Small intestine (tissue), 7 donors: ENCODE data around the gene FXYD2. TPM values are rescaled to one million over a fixed set of nuclear protein-coding genes. Genes with fewer than 3 reads are reported as not detected.
"Not testable (repeated sequence)": the region's sequence is repeated elsewhere in the genome, so short reads cannot be mapped to it uniquely, and the experiment has no call there.

Experiments used
- DNase-seq, 2 donors: peaks; one replicate each; pipeline versions ENCODE4 v3.0.0 to v3.0.0-alpha.2; 2013
- FAIRE-seq: peaks from 2 replicates; lab custom pipeline; 2012; peaks lifted over from hg19 to GRCh38; lab: Jason Lieb, UNC
- H3K27ac ChIP-seq, 3 donors: one replicate each; pipeline ENCODE4 v1.5.1; 2013; ENCODE audit warnings: low read length in 2 of 3, mild to moderate bottlenecking in 2 of 3, control low read depth in 1 of 3, inconsistent platforms in 1 of 3, low read depth in 1 of 3, moderate library complexity in 1 of 3
- H3K27me3 ChIP-seq, 3 donors: one replicate each; pipeline ENCODE4 v1.6.1; 2013; ENCODE audit warnings: low read length in 3 of 3, inconsistent platforms in 1 of 3; ENCODE audit not compliant: control insufficient read depth in 3 of 3, insufficient read depth in 3 of 3
- H3K36me3 ChIP-seq, 3 donors: one replicate each; pipeline ENCODE4 v1.6.1; 2013; ENCODE audit warnings: low read length in 3 of 3, inconsistent platforms in 1 of 3, low read depth in 1 of 3, mild to moderate bottlenecking in 1 of 3, moderate library complexity in 1 of 3; ENCODE audit not compliant: control insufficient read depth in 3 of 3, insufficient read depth in 2 of 3
- H3K4me1 ChIP-seq, 3 donors: one replicate each; pipeline ENCODE4 v1.6.1; 2013; ENCODE audit warnings: low read length in 2 of 3, inconsistent platforms in 1 of 3, low read depth in 1 of 3, mild to moderate bottlenecking in 1 of 3, moderate library complexity in 1 of 3; ENCODE audit not compliant: control insufficient read depth in 3 of 3, insufficient read depth in 2 of 3
- H3K4me3 ChIP-seq, 3 donors: one replicate each; pipeline ENCODE4 v1.5.1; 2013; ENCODE audit warnings: low read length in 3 of 3, control low read depth in 1 of 3, inconsistent platforms in 1 of 3, low read depth in 1 of 3, mild to moderate bottlenecking in 1 of 3, moderate library complexity in 1 of 3
- H3K9me3 ChIP-seq, 2 donors: one replicate each; pipeline ENCODE4 v1.6.1; 2013; ENCODE audit warnings: low read depth in 1 of 2, low read length in 1 of 2; ENCODE audit not compliant: control insufficient read depth in 2 of 2, insufficient read depth in 1 of 2
- WGBS, 3 donors: extraction: QIAGEN DNeasy Blood & Tissue Kit; methylation state at CpG; one replicate each; pipeline ENCODE4 v1.1.7; 2013; 5-methylcytosine and 5-hydroxymethylcytosine counted together
- polyA plus RNA-seq, 4 donors: library from polyadenylated mRNA; stranded (reverse) in 3 of 4; unstranded in 1 of 4; fragments of 200-250 nt in 3 of 4; fragments of 120-200 nt in 1 of 4; gene quantifications; one replicate each; pipeline versions ENCODE4 v1.2.1 to v1.2.3, GENCODE V29; 2013
- donor health status: healthy with polysubstance abuse.
- donor health status: control.
- donor health status: control.
- donor health status: Bipolar disorder and iron deficiency.
- donor health status: healthy.

Gene FXYD2
- polyA plus RNA-seq, 4 donors = 2.2 to 136 (median 3.2) TPM; not detected in 1

DNA sequence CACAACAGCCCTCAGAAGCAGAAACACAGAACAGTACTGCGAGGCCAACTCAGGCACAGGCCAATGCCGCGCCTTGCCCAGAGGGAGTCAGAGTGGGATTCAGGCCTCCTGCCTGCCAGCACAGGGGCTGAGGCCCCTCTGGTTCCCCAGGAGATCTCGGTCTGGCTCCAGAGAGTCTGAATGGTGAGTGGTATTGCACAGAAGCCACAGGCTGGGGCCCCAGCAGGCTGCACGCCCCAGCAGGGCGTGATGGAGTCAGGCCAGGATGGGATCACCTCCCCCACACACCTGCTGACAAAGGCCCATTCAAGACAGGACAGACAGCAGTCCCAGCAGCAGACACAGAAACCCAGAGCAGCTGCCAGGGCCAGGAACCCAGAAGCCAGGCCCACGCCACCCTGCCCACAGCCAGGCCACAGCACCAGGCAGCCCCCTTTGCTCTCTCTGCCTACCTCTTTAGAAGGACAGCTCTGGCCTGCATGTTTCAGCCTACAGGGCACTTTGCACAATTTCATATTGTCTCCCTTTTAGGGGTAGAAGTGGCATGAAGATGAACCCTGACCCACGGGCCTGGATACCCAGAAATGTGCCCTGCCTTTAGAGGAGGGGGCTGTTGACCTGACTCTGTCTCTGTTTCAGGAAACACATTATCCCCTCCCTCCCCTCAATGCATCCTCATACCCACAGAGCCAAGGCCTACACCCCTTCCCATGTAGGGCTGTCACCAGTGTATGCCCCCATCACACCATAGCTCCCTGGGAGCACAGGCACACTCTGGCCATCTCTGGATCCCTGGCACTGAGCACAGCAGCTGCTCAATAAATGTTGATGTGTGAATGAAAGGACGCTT is 45.8 kb upstream of the FXYD2 start:
- Histone ChIP-seq H3K36me3 (peaks cover 0 to 2% (median 0%) of the 10 kb centered on the region in 3 donors), H3K27ac (peak overlapping the region in 1 of 3 donors; percentile 43), H3K4me1 (peaks cover 0 to 9% (median 0%) of the 10 kb centered on the region in 3 donors), H3K27me3 (peaks cover 0 to 27% (median 0%) of the 10 kb centered on the region in 3 donors), H3K4me3 (no peak overlapping the region), H3K9me3 (no peaks in the 10 kb centered on the region)
- 46 to 64% (median 58%) methylated on average over 9 of the region's 9 CpGs for WGBS, 3 donors
- peak in 1 of 2 donors; percentile 35 for DNase-seq
- FAIRE-seq = no peak

DNA sequence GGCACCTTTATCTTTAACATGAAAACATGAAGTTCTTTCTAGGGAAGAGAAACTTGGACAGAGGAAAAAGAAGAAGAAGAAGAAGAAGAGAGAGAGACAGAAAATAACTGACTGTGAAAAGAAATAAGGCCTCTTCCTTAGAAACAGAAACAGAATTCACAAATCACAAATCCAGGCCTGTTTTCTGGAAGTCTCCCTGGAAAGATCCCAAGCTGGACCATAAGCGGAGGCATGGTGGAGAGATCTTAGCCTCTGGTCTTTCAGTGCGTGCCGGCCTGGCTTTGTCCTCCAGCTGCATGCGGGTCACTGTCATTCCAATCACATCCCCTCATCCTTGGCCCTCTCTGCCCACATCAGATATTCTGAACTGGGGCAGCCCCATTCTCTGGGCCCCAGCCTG is 45.1 kb upstream of the FXYD2 start:
- no peak for DNase-seq
- H3K27me3 ChIP-seq = peaks cover 0 to 20% (median 0%) of the 10 kb centered on the region in 3 donors
- peaks cover 0 to 8% (median 0%) of the 10 kb centered on the region in 3 donors for H3K4me1 ChIP-seq
- peaks cover 0 to 2% (median 0%) of the 10 kb centered on the region in 3 donors for H3K36me3 ChIP-seq
- peak overlapping the region in 1 of 3 donors; percentile 43 for H3K27ac ChIP-seq
- no peak overlapping the region for H3K4me3 ChIP-seq
- FAIRE-seq = no peak
- 61 to 70% (median 66%) methylated on average over 4 of the region's 4 CpGs for WGBS, 3 donors
- no peaks in the 10 kb centered on the region for H3K9me3 ChIP-seq

DNA sequence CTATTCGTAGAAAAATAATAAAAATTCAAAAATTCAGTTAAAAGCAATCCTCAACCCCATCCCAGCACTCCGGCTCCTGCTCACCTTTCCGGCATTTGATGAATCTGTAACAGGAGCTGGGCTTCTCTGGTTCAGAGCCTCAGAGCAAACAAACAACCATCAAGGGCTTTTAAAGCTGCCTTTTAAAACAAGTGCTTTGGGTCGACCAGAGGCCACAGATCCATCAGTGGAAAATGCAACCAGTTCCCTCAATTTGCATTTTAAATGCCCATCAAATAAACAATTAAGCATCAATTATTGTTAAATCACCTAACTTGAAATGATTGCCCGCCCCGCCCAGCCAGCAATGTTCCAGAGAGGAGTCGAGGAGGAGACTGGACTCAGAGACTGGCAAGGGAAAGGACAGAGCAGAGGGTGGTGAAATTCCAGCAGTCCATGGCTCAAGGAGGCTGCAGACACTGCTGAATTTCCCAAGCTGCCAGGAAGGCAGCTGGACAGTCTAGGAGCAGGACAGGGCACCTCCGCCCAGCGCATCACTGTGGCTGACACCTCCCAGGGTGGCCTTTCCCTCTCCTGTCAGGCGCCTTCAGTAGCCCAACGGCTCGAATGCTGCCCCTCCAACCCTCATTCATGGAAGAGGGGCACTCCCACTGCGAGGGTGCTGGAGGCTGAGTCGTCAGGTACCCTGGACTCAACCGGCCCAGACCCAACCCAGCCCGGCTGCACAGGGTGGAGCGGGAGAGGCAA is 44.4 kb upstream of the FXYD2 start:
- FAIRE-seq (no peak), DNase-seq (no peak)
- Histone ChIP-seq H3K4me3 (no peak overlapping the region), H3K27me3 (peaks cover 0 to 14% (median 0%) of the 10 kb centered on the region in 3 donors), H3K27ac (no peak overlapping the region), H3K9me3 (no peaks in the 10 kb centered on the region), H3K36me3 (peaks cover 0 to 2% (median 0%) of the 10 kb centered on the region in 3 donors), H3K4me1 (peaks cover 0 to 8% (median 0%) of the 10 kb centered on the region in 3 donors)
- WGBS, 3 donors = 82 to 83% (median 83%) methylated on average over 15 to 17 of the region's 17 CpGs

DNA sequence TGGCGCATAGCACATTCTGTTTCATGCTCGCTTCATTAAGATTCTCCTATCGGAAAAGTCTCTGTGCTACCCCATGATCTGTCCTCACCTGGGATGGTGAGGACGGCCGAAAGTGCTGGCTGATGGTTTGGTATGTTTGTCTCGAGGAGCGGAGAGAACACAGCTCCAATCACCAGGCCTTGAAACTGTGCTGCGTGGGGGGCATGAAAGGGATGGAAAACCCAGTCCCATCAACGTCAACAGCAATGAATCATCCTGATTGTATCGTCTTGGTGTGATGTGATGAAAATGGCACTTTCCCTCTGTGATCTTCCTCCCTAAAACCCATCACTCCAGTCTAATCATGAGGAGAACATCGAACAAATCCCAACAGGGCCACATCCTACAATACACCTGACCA is 43.5 kb upstream of the FXYD2 start:
- no peaks in the 10 kb centered on the region for H3K9me3 ChIP-seq
- DNase-seq = no peak
- no peak overlapping the region for H3K27ac ChIP-seq
- WGBS, 3 donors = 81 to 92% (median 81%) methylated on average over 11 of the region's 11 CpGs
- H3K36me3 ChIP-seq = peaks cover 0 to 2% (median 0%) of the 10 kb centered on the region in 3 donors
- no peak overlapping the region for H3K4me3 ChIP-seq
- peaks cover 0 to 8% (median 0%) of the 10 kb centered on the region in 3 donors for H3K4me1 ChIP-seq
- no peak for FAIRE-seq
- peaks cover 0 to 6% (median 0%) of the 10 kb centered on the region in 3 donors for H3K27me3 ChIP-seq

DNA sequence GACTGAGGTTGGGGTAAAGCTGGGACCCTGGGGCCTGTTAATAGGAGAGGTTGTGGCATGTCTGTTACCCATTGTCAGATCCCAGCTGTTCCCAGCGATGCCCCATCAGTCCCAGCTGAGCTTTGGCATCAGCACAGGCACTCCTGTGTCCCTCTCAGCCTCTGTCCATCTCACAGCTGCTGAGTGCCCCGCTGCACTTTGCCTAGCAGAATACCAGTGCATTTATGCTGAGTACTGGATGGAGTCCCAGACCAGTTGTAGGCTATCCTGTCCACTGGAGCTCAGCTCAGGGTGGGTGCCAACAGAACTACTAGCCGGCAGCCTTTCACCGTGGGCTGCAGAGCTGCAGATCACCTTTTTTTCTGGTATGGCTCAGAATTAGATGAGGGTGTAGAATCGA is 42.0 kb upstream of the FXYD2 start:
- FAIRE-seq (no peak), DNase-seq (no peak)
- Histone ChIP-seq H3K27me3 (peaks cover 0 to 6% (median 0%) of the 10 kb centered on the region in 3 donors), H3K36me3 (peaks cover 0 to 5% (median 0%) of the 10 kb centered on the region in 3 donors), H3K4me1 (peaks cover 0 to 18% (median 0%) of the 10 kb centered on the region in 3 donors), H3K9me3 (no peaks in the 10 kb centered on the region), H3K27ac (no peak overlapping the region), H3K4me3 (no peak overlapping the region)
- WGBS, 3 donors = 76 to 78% (median 77%) methylated on average over 5 of the region's 5 CpGs

DNA sequence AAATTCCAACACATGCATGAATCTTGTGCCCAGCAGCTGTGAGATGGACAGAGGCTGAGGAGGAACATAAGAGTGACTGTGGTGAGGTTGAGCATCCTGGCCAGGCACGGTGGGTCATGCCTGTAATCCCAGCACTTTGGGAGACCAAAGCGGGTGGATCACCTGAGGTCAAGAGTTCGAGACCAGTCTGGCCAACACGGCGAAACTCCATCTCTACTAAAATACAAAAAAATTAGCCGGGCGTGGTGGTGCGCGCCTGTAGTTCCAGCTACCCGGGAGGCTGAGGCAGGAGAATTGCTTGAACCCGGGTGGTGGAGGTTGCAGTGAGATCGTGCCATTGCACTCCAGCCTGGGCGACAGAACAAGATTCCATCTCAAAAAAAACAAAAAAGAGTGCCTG is 41.0 kb upstream of the FXYD2 start:
- not testable (repeated sequence) for H3K36me3 ChIP-seq, H3K9me3 ChIP-seq, DNase-seq, H3K27me3 ChIP-seq, H3K4me3 ChIP-seq, FAIRE-seq, H3K27ac ChIP-seq
- 93 to 96% (median 96%) methylated on average over 13 of the region's 13 CpGs for WGBS, 3 donors
- H3K4me1 ChIP-seq = peaks cover 0 to 21% (median 0%) of the 10 kb centered on the region in 3 donors

DNA sequence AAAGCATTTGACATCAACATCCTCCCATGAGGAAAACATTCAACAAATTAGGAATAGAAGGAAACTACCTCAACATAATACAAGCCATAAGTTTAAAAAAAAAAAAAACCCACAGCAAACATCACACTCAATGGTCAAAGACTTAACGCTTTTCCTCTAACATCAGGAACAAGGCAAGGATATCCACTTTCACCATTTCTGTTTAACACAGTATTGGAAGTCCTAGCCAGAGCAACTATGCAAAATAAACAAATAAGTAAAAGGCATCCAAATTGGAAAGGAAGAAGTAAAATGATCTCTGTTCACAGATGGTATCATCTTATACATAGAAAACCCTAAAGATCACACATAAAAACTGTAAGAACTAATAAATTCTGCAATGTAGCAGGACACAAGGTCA is 38.8 kb upstream of the FXYD2 start:
- FAIRE-seq (no peak), DNase-seq (no peak)
- H3K9me3 ChIP-seq = no peaks in the 10 kb centered on the region
- WGBS, 3 donors = 72 to 100% (median 96%) methylated on average over 1 of the region's 1 CpG
- H3K27me3 ChIP-seq = peaks cover 0 to 6% (median 0%) of the 10 kb centered on the region in 3 donors
- peaks cover 0 to 13% (median 0%) of the 10 kb centered on the region in 3 donors for H3K4me1 ChIP-seq
- peaks cover 0 to 9% (median 0%) of the 10 kb centered on the region in 3 donors for H3K36me3 ChIP-seq
- no peak overlapping the region for H3K27ac ChIP-seq
- H3K4me3 ChIP-seq = no peak overlapping the region

DNA sequence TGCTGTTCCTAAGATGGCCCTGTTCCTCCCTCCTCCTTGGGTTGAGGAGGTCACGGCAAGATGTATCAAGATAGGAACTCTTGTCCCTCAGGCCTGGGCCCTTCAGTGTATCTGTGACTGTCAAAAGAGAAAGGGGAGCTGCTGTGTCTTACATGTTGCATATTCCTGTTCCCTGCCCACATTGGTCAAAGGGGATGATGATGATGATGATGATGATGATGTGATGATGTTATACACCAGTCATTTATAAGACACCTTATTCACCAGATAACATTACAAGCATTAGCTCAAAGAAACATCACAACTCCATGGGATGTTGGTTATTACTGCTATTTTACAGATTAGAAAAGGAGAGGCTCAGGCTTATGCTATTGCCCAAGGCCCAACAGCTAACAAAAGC is 38.2 kb upstream of the FXYD2 start:
- Histone ChIP-seq H3K27ac (peak overlapping the region in 2 of 3 donors; percentile 70 to 74), H3K27me3 (peaks cover 0 to 6% (median 0%) of the 10 kb centered on the region in 3 donors), H3K4me3 (no peak overlapping the region), H3K4me1 (peaks cover 0 to 18% (median 0%) of the 10 kb centered on the region in 3 donors), H3K36me3 (peaks cover 0 to 7% (median 0%) of the 10 kb centered on the region in 3 donors), H3K9me3 (no peaks in the 10 kb centered on the region)
- DNase-seq (no peak), FAIRE-seq (no peak)
- 94 to 100% (median 100%) methylated on average over 1 of the region's 1 CpG for WGBS, 3 donors
